GM18951 (cell line): Measurements from ENCODE around the gene DCST2.
A peak's percentile ranks its signal among the peaks of the same experiment; 100 is the strongest.
"Not testable (repeated sequence)": the region's sequence is repeated elsewhere in the genome, so short reads cannot be mapped to it uniquely, and the experiment has no call there.

Source experiments
- POLR2A ChIP-seq: IDR thresholded peaks from 4 replicates; pipeline ENCODE4 v1.6.1; 2011; ENCODE audit warnings: mild to moderate bottlenecking; ENCODE audit not compliant: insufficient read length, insufficient read depth; ENCODE audit errors: extremely low read depth
- in situ Hi-C: fragments of 300-500 bp; cut with MboI; formaldehyde crosslinking; loops from one replicate; pipeline ENCODE4 v1.12.0; 2022; ENCODE audit warnings: low sequenced_read_pairs, mixed read lengths, inconsistent platforms; ENCODE audit not compliant: unreplicated experiment

DCST2 gene

GRCh38 chr1:155003766-155004351 lies 29.7 kb downstream of the DCST2 start:
- peak; percentile 20 for TF ChIP-seq POLR2A
- in situ Hi-C loops, result no loop called here

GRCh38 chr1:155003227-155003765 lies 30.3 kb downstream of the DCST2 start:
- in situ Hi-C loops, result no loop called here
- TF ChIP-seq POLR2A, result peak; percentile 16

- no peak for TF ChIP-seq POLR2A
- in situ Hi-C loops, result no loop called here
Measured at GRCh38 chr1:155002464-155003226, 30.9 kb downstream of the DCST2 start, which contains the start of gene ZBTB7B. Gene ZBTB7B (plus strand): TSS chr1:155002802. CDS start chr1:155014661, 11,859 bp downstream.

GRCh38 chr1:155001675-155002463 lies 31.7 kb downstream of the DCST2 start:
- in situ Hi-C loops, result no loop called here
- TF ChIP-seq POLR2A, result peak; percentile 1

GRCh38 chr1:155001425-155001674 lies 32.2 kb downstream of the DCST2 start:
- TF ChIP-seq POLR2A, result no peak
- in situ Hi-C loops, result no loop called here

GRCh38 chr1:155000726-155001424 lies 32.7 kb downstream of the DCST2 start:
- TF ChIP-seq POLR2A, result peak; percentile 66
- in situ Hi-C loops, result no loop called here

GRCh38 chr1:155000411-155000725 lies 33.2 kb downstream of the DCST2 start:
- in situ Hi-C loops, result no loop called here
- no peak for TF ChIP-seq POLR2A

GRCh38 chr1:154999571-155000410 lies 33.8 kb downstream of the DCST2 start:
- TF ChIP-seq POLR2A, result peak; percentile 43
- in situ Hi-C loops, result no loop called here

- in situ Hi-C loops, result no loop called here
Measured at GRCh38 chr1:154998818-154999570, 34.6 kb downstream of the DCST2 start.

GRCh38 chr1:154998201-154998780 lies 35.3 kb downstream of the DCST2 start:
- in situ Hi-C loops, result no loop called here
- no peak for TF ChIP-seq POLR2A

More at GRCh38 chr1:154998818-154999570, 34.6 kb downstream of the DCST2 start:
- peak; percentile 52 for TF ChIP-seq POLR2A

- no peak for TF ChIP-seq POLR2A
Measured at GRCh38 chr1:154996966-154997701, 36.4 kb downstream of the DCST2 start.

GRCh38 chr1:154995301-154995983 lies 38.1 kb downstream of the DCST2 start:
- in situ Hi-C loops, result not testable (repeated sequence)

More at GRCh38 chr1:154996966-154997701, 36.4 kb downstream of the DCST2 start:
- in situ Hi-C loops, result no loop called here
